ENCODE measurements around the gene NSDHL. TPM values are rescaled to one million over a fixed set of nuclear protein-coding genes. Genes with fewer than 3 reads are reported as not detected.
A peak's percentile ranks its signal among the peaks of the same experiment; 100 is the strongest.

Gene NSDHL
- total and polyA plus RNA-seq, 5 donors from 2014 or later: 8.4 to 27.4 (median 16.6) TPM

DNA sequence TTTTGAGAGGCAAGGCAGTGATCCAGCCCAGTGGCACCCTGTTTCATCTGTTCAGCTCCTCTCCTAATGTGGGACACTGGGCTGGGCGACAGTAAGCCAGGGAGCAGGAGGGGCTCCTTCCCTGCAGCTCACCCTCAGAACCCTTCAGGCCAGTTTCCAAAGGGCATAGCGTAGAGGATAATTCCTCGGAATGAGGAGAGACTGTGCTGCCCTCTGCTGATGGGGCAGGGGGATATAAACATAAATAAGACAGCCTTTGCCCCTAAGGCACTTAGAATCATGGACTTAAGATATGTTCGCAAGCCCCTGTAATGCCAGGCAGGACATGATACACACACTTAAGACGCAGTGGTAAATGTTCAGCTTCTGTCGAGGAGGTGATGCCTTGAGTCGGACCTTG lies 39.1 kb downstream of the NSDHL start:
- H3K27me3 ChIP-seq (ENCODE audit: control insufficient read depth, insufficient read depth, low read length): no peaks in the 10 kb centered on the region
- H3K4me3 ChIP-seq (ENCODE audit: low read depth, low read length): no peak overlapping the region
- ATAC-seq (ENCODE audit: low read depth in 2 of 2) (no peak), DNase-seq (no peak)
- Mint-ChIP-seq H3K4me1 (peaks cover 0 to 9% (median 1%) of the 10 kb centered on the region in 4 donors), H3K9me3 (no peaks in the 10 kb centered on the region), H3K36me3 (peaks cover 3% of the 10 kb centered on the region), H3K4me3 (no peak overlapping the region), H3K27ac (no peak overlapping the region), H3K27me3 (no peaks in the 10 kb centered on the region)
- H3K4me1 ChIP-seq (ENCODE audit: control insufficient read depth, insufficient read depth, low read length, poor library complexity, severe bottlenecking): no peaks in the 10 kb centered on the region
- H3K27ac ChIP-seq (ENCODE audit: insufficient read depth, low read length, poor library complexity, severe bottlenecking): no peak overlapping the region
- no peaks in the 10 kb centered on the region for H3K9me3 ChIP-seq (ENCODE audit: control insufficient read depth in 2 of 2, low read length in 2 of 2)
- H3K36me3 ChIP-seq (ENCODE audit: control insufficient read depth, insufficient read depth, low read length): peaks cover 15% of the 10 kb centered on the region

DNA sequence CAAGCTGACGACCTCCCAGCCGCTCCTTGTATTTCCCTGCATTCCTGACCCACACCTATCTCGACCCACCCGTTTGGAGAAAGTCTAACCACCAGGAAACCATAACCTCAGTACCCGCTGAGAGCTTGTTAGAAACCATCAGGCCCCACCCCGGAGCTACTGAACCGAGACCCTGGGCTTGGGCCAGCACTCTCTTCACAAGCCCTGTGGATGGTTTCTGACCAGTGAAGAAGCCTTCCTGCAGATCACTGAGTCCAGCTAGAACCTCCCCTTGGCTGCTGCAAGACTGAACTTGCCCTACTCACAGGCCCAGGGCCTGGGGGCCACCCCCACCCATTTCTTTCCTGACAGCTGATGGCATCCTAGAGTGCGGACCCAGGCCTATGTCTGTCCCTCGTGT lies 40.4 kb downstream of the NSDHL start:
- Histone ChIP-seq H3K27ac (ENCODE audit: insufficient read depth, low read length, poor library complexity, severe bottlenecking) (no peak overlapping the region), H3K4me1 (ENCODE audit: control insufficient read depth, insufficient read depth, low read length, poor library complexity, severe bottlenecking) (no peaks in the 10 kb centered on the region), H3K27me3 (ENCODE audit: control insufficient read depth, insufficient read depth, low read length) (no peaks in the 10 kb centered on the region), H3K9me3 (ENCODE audit: control insufficient read depth in 2 of 2, low read length in 2 of 2) (no peaks in the 10 kb centered on the region), H3K36me3 (ENCODE audit: control insufficient read depth, insufficient read depth, low read length) (peaks cover 12% of the 10 kb centered on the region), H3K4me3 (ENCODE audit: low read depth, low read length) (no peak overlapping the region)
- no peak for ATAC-seq (ENCODE audit: low read depth in 2 of 2)
- H3K27ac Mint-ChIP-seq: no peak overlapping the region
- DNase-seq: no peak
- H3K27me3 Mint-ChIP-seq: peaks cover 6% of the 10 kb centered on the region
- H3K9me3 Mint-ChIP-seq: no peaks in the 10 kb centered on the region
- H3K36me3 Mint-ChIP-seq: no peaks in the 10 kb centered on the region
- peaks cover 0 to 9% (median 1%) of the 10 kb centered on the region in 4 donors for H3K4me1 Mint-ChIP-seq
- H3K4me3 Mint-ChIP-seq: no peak overlapping the region

DNA sequence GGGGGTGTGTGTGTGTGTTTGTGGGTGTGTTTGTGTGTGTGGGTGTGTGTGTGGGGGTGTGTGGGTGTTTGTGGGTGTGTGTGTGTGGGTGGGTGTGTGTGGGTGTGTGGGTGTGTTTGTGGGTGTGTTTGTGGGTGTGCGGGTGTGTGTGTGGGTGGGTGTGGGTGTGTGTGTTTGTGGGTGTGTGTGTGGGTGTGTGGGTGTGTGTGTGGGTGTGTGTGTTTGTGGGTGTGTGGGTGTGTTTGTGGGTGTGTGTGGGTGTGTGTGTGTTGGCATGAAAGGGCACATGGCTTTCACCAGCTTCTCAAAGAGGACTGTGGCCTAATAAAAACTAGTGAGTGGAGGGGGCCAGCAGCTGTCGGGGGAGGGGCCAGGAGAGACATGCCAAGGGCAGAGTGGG lies 41.7 kb downstream of the NSDHL start:
- Mint-ChIP-seq H3K9me3 (no peaks in the 10 kb centered on the region), H3K36me3 (no peaks in the 10 kb centered on the region), H3K4me1 (peaks cover 0 to 9% (median 1%) of the 10 kb centered on the region in 4 donors), H3K4me3 (no peak overlapping the region), H3K27ac (no peak overlapping the region), H3K27me3 (peaks cover 7% of the 10 kb centered on the region)
- Histone ChIP-seq H3K4me3 (ENCODE audit: low read depth, low read length) (no peak overlapping the region), H3K27ac (ENCODE audit: insufficient read depth, low read length, poor library complexity, severe bottlenecking) (no peak overlapping the region), H3K27me3 (ENCODE audit: control insufficient read depth, insufficient read depth, low read length) (no peaks in the 10 kb centered on the region), H3K36me3 (ENCODE audit: control insufficient read depth, insufficient read depth, low read length) (peaks cover 9% of the 10 kb centered on the region), H3K9me3 (ENCODE audit: control insufficient read depth in 2 of 2, low read length in 2 of 2) (no peaks in the 10 kb centered on the region), H3K4me1 (ENCODE audit: control insufficient read depth, insufficient read depth, low read length, poor library complexity, severe bottlenecking) (no peaks in the 10 kb centered on the region)
- DNase-seq (no peak), ATAC-seq (ENCODE audit: low read depth in 2 of 2) (no peak)

DNA sequence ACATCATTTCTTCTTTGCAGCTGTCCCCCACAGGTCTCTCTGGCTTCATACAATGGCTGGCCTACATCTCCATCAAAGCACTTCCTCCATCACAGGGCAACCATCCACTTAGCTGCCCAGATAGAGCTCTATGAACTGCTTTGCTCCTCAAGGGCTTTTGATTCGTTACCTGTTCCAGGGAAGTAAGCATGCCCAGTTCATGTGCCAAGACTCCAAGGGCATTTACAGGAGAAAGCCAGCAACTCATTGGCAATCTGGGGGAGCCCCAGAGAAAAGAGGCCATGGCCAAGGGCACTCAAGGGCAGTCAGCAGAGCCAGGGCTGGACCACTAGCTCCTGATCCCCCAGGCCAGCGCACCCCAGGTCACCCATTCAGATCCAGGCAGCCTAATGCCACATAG lies 42.5 kb downstream of the NSDHL start:
- no peak overlapping the region for H3K4me3 Mint-ChIP-seq
- H3K9me3 Mint-ChIP-seq: no peaks in the 10 kb centered on the region
- no peaks in the 10 kb centered on the region for H3K27me3 ChIP-seq (ENCODE audit: control insufficient read depth, insufficient read depth, low read length)
- H3K36me3 ChIP-seq (ENCODE audit: control insufficient read depth, insufficient read depth, low read length): peaks cover 9% of the 10 kb centered on the region
- peak overlapping the region in 1 of 3 donors; percentile 62 for H3K27ac Mint-ChIP-seq
- peaks cover 14% of the 10 kb centered on the region for H3K27me3 Mint-ChIP-seq
- H3K9me3 ChIP-seq (ENCODE audit: control insufficient read depth in 2 of 2, low read length in 2 of 2): no peaks in the 10 kb centered on the region
- H3K36me3 Mint-ChIP-seq: no peaks in the 10 kb centered on the region
- H3K4me1 Mint-ChIP-seq: peaks cover 0 to 9% (median 1%) of the 10 kb centered on the region in 4 donors
- DNase-seq: no peak
- H3K4me3 ChIP-seq (ENCODE audit: low read depth, low read length): no peak overlapping the region
- H3K27ac ChIP-seq (ENCODE audit: insufficient read depth, low read length, poor library complexity, severe bottlenecking): no peak overlapping the region
- no peaks in the 10 kb centered on the region for H3K4me1 ChIP-seq (ENCODE audit: control insufficient read depth, insufficient read depth, low read length, poor library complexity, severe bottlenecking)
- no peak for ATAC-seq (ENCODE audit: low read depth in 2 of 2)

DNA sequence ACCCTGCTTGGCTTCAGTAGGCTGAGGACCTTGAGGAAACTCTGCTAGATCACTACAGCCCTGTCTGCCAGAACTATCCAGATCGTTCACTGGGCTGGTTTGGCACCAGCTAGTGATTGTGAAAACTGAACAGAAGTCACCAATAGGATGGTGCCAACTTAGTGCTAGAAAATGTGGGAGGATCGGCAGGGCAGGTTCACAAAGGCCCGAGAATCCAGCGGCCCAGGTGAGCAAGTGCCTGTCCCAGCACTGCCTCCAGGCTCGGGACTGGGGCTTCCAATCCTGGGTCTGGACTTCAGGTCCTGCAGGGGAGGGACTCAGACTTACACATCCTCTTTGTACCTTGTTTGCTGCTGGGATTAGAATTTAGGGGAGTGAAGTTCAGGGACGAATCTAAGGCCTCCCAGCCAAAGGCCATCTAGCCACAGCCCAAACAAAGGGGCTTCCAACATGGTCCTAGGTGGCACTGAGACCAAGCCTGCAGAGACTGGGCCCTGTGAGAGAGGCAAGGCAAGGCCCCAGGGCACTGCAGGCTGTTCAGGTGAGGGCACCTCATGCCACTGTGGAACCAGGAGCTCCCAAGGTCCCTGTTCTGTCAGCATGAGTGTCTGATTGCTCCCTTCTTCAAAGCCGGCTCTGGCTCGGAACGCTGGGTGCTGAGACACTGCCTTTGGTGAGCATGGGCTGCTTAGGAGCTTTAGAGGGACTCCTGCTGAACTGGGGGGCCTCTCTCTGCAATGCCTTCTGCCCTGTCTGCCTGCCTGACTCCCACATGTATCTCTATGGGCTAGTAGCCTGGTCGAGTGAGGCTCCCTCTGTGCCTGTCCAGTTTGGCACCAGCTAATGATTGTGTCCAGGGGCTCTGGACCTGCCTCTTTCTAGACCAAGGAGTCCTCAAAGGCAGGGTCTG lies 46.3 kb downstream of the NSDHL start:
- Mint-ChIP-seq H3K4me1 (peaks cover 0 to 7% (median 1%) of the 10 kb centered on the region in 4 donors), H3K27me3 (peaks cover 14% of the 10 kb centered on the region), H3K9me3 (peaks cover 0 to 2% (median 0%) of the 10 kb centered on the region in 7 donors), H3K27ac (no peak overlapping the region), H3K4me3 (no peak overlapping the region), H3K36me3 (no peaks in the 10 kb centered on the region)
- no peak for ATAC-seq (ENCODE audit: low read depth in 2 of 2)
- no peak for DNase-seq
- Histone ChIP-seq H3K36me3 (ENCODE audit: control insufficient read depth, insufficient read depth, low read length) (no peaks in the 10 kb centered on the region), H3K9me3 (ENCODE audit: control insufficient read depth in 2 of 2, low read length in 2 of 2) (no peaks in the 10 kb centered on the region), H3K4me1 (ENCODE audit: control insufficient read depth, insufficient read depth, low read length, poor library complexity, severe bottlenecking) (no peaks in the 10 kb centered on the region), H3K4me3 (ENCODE audit: low read depth, low read length) (no peak overlapping the region), H3K27me3 (ENCODE audit: control insufficient read depth, insufficient read depth, low read length) (no peaks in the 10 kb centered on the region), H3K27ac (ENCODE audit: insufficient read depth, low read length, poor library complexity, severe bottlenecking) (no peak overlapping the region)

DNA sequence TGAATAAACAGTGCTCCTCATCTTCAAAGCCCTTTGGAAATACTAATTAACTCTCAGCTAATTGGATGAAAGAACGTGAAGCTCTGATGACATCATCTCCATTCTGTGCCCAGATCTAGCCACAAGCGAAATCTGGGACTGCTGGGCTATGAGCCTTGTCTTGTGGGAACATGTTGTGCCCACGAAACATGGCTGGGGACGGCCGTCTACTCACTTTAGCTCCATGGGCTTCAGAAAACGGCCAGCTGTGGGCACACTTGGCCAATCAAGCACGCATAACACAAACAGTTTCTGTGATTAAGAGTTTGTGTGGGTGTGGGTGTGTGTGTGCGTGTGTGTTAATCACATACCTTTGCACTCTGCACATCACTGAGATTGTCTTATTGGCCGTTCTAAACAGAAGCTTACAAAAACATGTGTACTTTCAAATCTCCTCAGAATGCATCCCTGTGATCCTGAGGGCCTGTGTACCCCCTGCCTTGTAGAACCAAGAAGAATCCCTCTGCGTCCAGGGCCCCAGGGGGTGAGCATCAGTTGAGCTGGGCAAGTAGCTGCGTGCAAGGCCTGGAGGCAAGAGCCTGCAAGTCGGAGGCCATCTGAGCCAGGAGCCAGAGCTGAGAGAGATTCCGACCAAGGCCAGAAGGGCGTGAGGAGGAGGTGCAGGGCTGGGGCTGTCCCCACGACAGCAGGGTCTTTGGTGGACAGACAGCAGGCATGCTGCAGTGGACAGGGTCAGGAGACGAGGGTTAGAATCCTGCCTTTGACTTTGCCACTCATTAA lies 48.3 kb downstream of the NSDHL start:
- H3K27me3 Mint-ChIP-seq: peaks cover 14% of the 10 kb centered on the region
- no peak for ATAC-seq (ENCODE audit: low read depth in 2 of 2)
- Histone ChIP-seq H3K4me3 (ENCODE audit: low read depth, low read length) (no peak overlapping the region), H3K36me3 (ENCODE audit: control insufficient read depth, insufficient read depth, low read length) (no peaks in the 10 kb centered on the region), H3K4me1 (ENCODE audit: control insufficient read depth, insufficient read depth, low read length, poor library complexity, severe bottlenecking) (no peaks in the 10 kb centered on the region), H3K27ac (ENCODE audit: insufficient read depth, low read length, poor library complexity, severe bottlenecking) (no peak overlapping the region), H3K9me3 (ENCODE audit: control insufficient read depth in 2 of 2, low read length in 2 of 2) (no peaks in the 10 kb centered on the region), H3K27me3 (ENCODE audit: control insufficient read depth, insufficient read depth, low read length) (no peaks in the 10 kb centered on the region)
- no peak overlapping the region for H3K4me3 Mint-ChIP-seq
- H3K27ac Mint-ChIP-seq: no peak overlapping the region
- H3K4me1 Mint-ChIP-seq: no peaks in the 10 kb centered on the region
- H3K9me3 Mint-ChIP-seq: peaks cover 0 to 2% (median 0%) of the 10 kb centered on the region in 7 donors
- H3K36me3 Mint-ChIP-seq: no peaks in the 10 kb centered on the region
- DNase-seq: no peak

DNA sequence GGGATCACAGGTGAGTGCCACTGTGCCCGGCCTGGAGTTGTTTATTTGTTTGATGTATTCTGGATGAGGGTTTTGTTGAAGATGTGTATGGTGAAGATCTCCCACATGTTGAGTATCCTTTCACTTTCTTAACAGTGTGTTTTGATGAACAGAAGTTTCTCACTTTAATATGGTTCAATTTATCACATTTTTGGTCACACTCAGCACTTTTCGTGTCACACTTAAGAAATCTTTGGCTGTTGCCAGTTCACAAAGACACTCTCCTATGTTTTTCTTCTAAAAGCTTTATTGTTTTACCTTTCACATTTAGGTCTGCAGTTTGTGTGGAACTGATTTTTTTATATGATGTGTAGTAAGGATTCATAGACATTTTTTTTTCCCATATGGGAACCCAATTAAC lies 50.4 kb downstream of the NSDHL start:
- Mint-ChIP-seq H3K27me3 (peaks cover 14% of the 10 kb centered on the region), H3K9me3 (peaks cover 0 to 3% (median 0%) of the 10 kb centered on the region in 7 donors), H3K36me3 (no peaks in the 10 kb centered on the region), H3K27ac (no peak overlapping the region), H3K4me1 (no peaks in the 10 kb centered on the region), H3K4me3 (no peak overlapping the region)
- H3K4me3 ChIP-seq (ENCODE audit: low read depth, low read length): no peak overlapping the region
- DNase-seq (no peak), ATAC-seq (ENCODE audit: low read depth in 2 of 2) (no peak)
- H3K27me3 ChIP-seq (ENCODE audit: control insufficient read depth, insufficient read depth, low read length): no peaks in the 10 kb centered on the region
- H3K4me1 ChIP-seq (ENCODE audit: control insufficient read depth, insufficient read depth, low read length, poor library complexity, severe bottlenecking): no peaks in the 10 kb centered on the region
- H3K27ac ChIP-seq (ENCODE audit: insufficient read depth, low read length, poor library complexity, severe bottlenecking): no peak overlapping the region
- H3K9me3 ChIP-seq (ENCODE audit: control insufficient read depth in 2 of 2, low read length in 2 of 2): no peaks in the 10 kb centered on the region
- H3K36me3 ChIP-seq (ENCODE audit: control insufficient read depth, insufficient read depth, low read length): no peaks in the 10 kb centered on the region
